Activated CD4-positive, alpha-beta T cell treated with anti-CD3 and anti-CD28 coated beads, Interleukin-2, amount 10 ng/mL, durations not matched to agents 7 days and 5 days (primary cell): ENCODE data around the gene SNX10. TPM values are rescaled to one million over a fixed set of nuclear protein-coding genes. Genes with fewer than 3 reads are reported as not detected.

Experiments used
- CTCF ChIA-PET: fragments of 350-600 bp; sonication (Branson Sonifier 250); formaldehyde crosslinking; loops from one replicate; lab custom pipeline; 2021; ENCODE audit warnings: antibody characterized with exemption; lab: Charles Lee
- POLR2A ChIA-PET: fragments of 350-600 bp; sonication (Branson Sonifier 250); formaldehyde crosslinking; loops from one replicate; lab custom pipeline; 2021; ENCODE audit warnings: antibody characterized with exemption; lab: Charles Lee
- DNase-seq: peaks from one replicate; pipeline ENCODE4 v3.0.0-alpha.2; 2020
- H3K27ac Mint-ChIP-seq: one replicate; pipeline ENCODE4 v1.8.0; 2021; ENCODE audit warnings: mild to moderate bottlenecking, moderate library complexity, mixed read lengths
- H3K27me3 Mint-ChIP-seq: one replicate; pipeline ENCODE4 v1.8.0; 2021; ENCODE audit warnings: mixed read lengths
- H3K36me3 Mint-ChIP-seq: one replicate; pipeline ENCODE4 v1.8.0; 2021; ENCODE audit warnings: low read depth, mixed read lengths
- H3K4me1 Mint-ChIP-seq: one replicate; pipeline ENCODE4 v1.8.0; 2021; ENCODE audit warnings: mixed read lengths
- H3K4me3 Mint-ChIP-seq: one replicate; pipeline ENCODE4 v1.8.0; 2021; ENCODE audit warnings: mild to moderate bottlenecking, moderate library complexity, mixed read lengths
- H3K9me3 Mint-ChIP-seq: one replicate; pipeline ENCODE4 v1.8.0; 2021; ENCODE audit warnings: mixed read lengths
- total RNA-seq, 2 experiments: library from RNA; stranded (reverse); gene quantifications; one replicate each; pipeline ENCODE4 v1.2.3, GENCODE V29; 2021

Gene SNX10
- total RNA-seq, 2 experiments from 2014 or later, result 28.1 to 28.9 TPM

DNA sequence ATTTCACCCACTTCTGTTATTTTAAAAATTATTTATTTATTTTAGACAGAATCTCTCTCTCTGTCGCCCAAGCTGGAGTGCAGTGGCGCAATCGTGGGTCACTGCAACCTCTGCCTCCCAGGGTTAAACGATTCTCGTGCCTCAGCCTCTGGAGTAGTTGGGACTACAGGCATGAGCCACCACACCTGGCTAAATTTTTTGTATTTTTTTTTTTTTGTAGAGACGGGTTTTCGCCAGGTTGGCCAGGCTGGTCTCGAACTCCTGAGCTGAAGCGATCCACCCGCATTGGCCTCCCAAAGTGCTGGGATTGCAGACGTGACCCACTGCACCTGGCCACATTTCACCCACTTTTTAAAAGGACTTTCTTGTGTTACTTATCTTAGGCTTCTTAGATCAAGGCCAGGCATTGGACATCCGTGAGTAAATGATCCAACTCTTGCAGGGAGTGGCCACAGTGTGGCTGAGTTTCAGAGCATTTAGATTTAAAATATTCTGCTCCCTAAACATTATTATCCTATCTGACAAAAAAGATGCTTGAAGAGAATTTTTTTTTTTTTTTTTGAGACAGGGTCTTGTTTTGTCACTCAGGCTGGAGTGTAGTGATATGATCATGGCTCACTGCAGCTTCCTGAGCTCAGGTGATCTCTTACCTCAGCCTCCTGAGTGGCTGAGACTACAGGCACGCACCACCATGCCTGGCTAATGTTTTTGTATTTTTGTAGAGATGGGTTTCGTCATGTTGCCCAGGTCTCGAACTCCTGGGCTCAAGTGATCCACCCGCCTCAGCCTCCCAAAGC is 14.4 kb downstream of the SNX10 start:
- H3K27me3 Mint-ChIP-seq, result no peaks in the 10 kb centered on the region
- H3K4me3 Mint-ChIP-seq, result no peak overlapping the region
- POLR2A ChIA-PET, result interaction anchor here (0.6 kb wide), 1 partner anchor 213 kb away, joined by 11 read pairs; no protein-coding TSS in a partner anchor
- no peaks in the 10 kb centered on the region for H3K9me3 Mint-ChIP-seq
- no peak overlapping the region for H3K27ac Mint-ChIP-seq
- peaks cover 22% of the 10 kb centered on the region for H3K4me1 Mint-ChIP-seq
- CTCF ChIA-PET, result interaction anchor here (1.1 kb wide), 1 partner anchor 214 kb away, joined by 4 read pairs; no protein-coding TSS in a partner anchor
- H3K36me3 Mint-ChIP-seq, result peaks cover 30% of the 10 kb centered on the region
- DNase-seq, result no peak

- CTCF ChIA-PET, result interaction anchor here (0.7 kb wide), 1 partner anchor 65 kb away, joined by 3 read pairs; no protein-coding TSS in a partner anchor
- no peak overlapping the region for H3K27ac Mint-ChIP-seq
- H3K4me3 Mint-ChIP-seq, result no peak overlapping the region
These were observed 15.1 kb downstream of the SNX10 start for GRCh38 chr7:26306790-26307189.

GRCh38 chr7:26307226-26307625 is 15.6 kb downstream of the SNX10 start:
- ChIA-PET POLR2A (no interaction called here), CTCF (interaction anchor here (0.7 to 0.8 kb wide), 2 partner anchors 65 to 108 kb away, joined by 3 read pairs; no protein-coding TSS in a partner anchor)
- H3K27me3 Mint-ChIP-seq, result no peaks in the 10 kb centered on the region

More at GRCh38 chr7:26306790-26307189, 15.1 kb downstream of the SNX10 start:
- POLR2A ChIA-PET, result no interaction called here
- Mint-ChIP-seq H3K36me3 (peaks cover 29% of the 10 kb centered on the region), H3K9me3 (no peaks in the 10 kb centered on the region), H3K27me3 (no peaks in the 10 kb centered on the region), H3K4me1 (peaks cover 22% of the 10 kb centered on the region)
- DNase-seq, result no peak

GRCh38 chr7:26307791-26308190 is 16.1 kb downstream of the SNX10 start:
- ChIA-PET POLR2A (no interaction called here), CTCF (interaction anchor here (0.7 to 0.8 kb wide), 2 partner anchors 64 to 108 kb away, joined by 3 read pairs; no protein-coding TSS in a partner anchor)
- Mint-ChIP-seq H3K4me1 (peaks cover 22% of the 10 kb centered on the region), H3K27me3 (no peaks in the 10 kb centered on the region), H3K36me3 (peaks cover 22% of the 10 kb centered on the region), H3K27ac (no peak overlapping the region), H3K4me3 (no peak overlapping the region), H3K9me3 (no peaks in the 10 kb centered on the region)
- DNase-seq, result no peak

More at GRCh38 chr7:26307226-26307625, 15.6 kb downstream of the SNX10 start:
- Mint-ChIP-seq H3K4me3 (no peak overlapping the region), H3K9me3 (no peaks in the 10 kb centered on the region), H3K36me3 (peaks cover 26% of the 10 kb centered on the region), H3K27ac (no peak overlapping the region), H3K4me1 (peaks cover 22% of the 10 kb centered on the region)
- DNase-seq, result no peak

GRCh38 chr7:26308551-26308950 is 16.9 kb downstream of the SNX10 start:
- H3K9me3 Mint-ChIP-seq, result no peaks in the 10 kb centered on the region
- DNase-seq, result no peak
- no peak overlapping the region for H3K27ac Mint-ChIP-seq
- ChIA-PET CTCF (interaction anchor here (1.2 kb wide), 1 partner anchor 8 kb away, joined by 4 read pairs; no protein-coding TSS in a partner anchor), POLR2A (no interaction called here)
- peaks cover 18% of the 10 kb centered on the region for H3K36me3 Mint-ChIP-seq
- no peak overlapping the region for H3K4me3 Mint-ChIP-seq
- H3K27me3 Mint-ChIP-seq, result no peaks in the 10 kb centered on the region
- peaks cover 22% of the 10 kb centered on the region for H3K4me1 Mint-ChIP-seq

- POLR2A ChIA-PET, result no interaction called here
- peaks cover 22% of the 10 kb centered on the region for H3K4me1 Mint-ChIP-seq
These were observed 17.4 kb downstream of the SNX10 start for GRCh38 chr7:26309089-26309488.

GRCh38 chr7:26311798-26312197 is 20.1 kb downstream of the SNX10 start:
- H3K27me3 Mint-ChIP-seq, result no peaks in the 10 kb centered on the region
- peaks cover 14% of the 10 kb centered on the region for H3K36me3 Mint-ChIP-seq
- no peak for DNase-seq
- POLR2A ChIA-PET, result no interaction called here
- H3K4me3 Mint-ChIP-seq, result no peak overlapping the region
- no peaks in the 10 kb centered on the region for H3K9me3 Mint-ChIP-seq
- no peak overlapping the region for H3K27ac Mint-ChIP-seq
- CTCF ChIA-PET, result interaction anchor here (1.0 kb wide), 1 partner anchor 11 kb away, joined by 4 read pairs; no protein-coding TSS in a partner anchor
- peaks cover 7% of the 10 kb centered on the region for H3K4me1 Mint-ChIP-seq

More at GRCh38 chr7:26309089-26309488, 17.4 kb downstream of the SNX10 start:
- no peak for DNase-seq
- H3K9me3 Mint-ChIP-seq, result no peaks in the 10 kb centered on the region
- H3K36me3 Mint-ChIP-seq, result peaks cover 18% of the 10 kb centered on the region
- CTCF ChIA-PET, result interaction anchor here (0.6 to 1.2 kb wide), 2 partner anchors 9 to 242 kb away, joined by 4 to 6 read pairs; no protein-coding TSS in a partner anchor
- H3K4me3 Mint-ChIP-seq, result no peak overlapping the region
- no peak overlapping the region for H3K27ac Mint-ChIP-seq
- no peaks in the 10 kb centered on the region for H3K27me3 Mint-ChIP-seq

- H3K27me3 Mint-ChIP-seq, result no peaks in the 10 kb centered on the region
- H3K36me3 Mint-ChIP-seq, result peaks cover 6% of the 10 kb centered on the region
- H3K4me1 Mint-ChIP-seq, result no peaks in the 10 kb centered on the region
- H3K27ac Mint-ChIP-seq, result no peak overlapping the region
- POLR2A ChIA-PET, result no interaction called here
- H3K4me3 Mint-ChIP-seq, result no peak overlapping the region
- no peaks in the 10 kb centered on the region for H3K9me3 Mint-ChIP-seq
- CTCF ChIA-PET, result no interaction called here
- no peak for DNase-seq
These were observed 25.5 kb downstream of the SNX10 start for GRCh38 chr7:26317211-26317610.

DNA sequence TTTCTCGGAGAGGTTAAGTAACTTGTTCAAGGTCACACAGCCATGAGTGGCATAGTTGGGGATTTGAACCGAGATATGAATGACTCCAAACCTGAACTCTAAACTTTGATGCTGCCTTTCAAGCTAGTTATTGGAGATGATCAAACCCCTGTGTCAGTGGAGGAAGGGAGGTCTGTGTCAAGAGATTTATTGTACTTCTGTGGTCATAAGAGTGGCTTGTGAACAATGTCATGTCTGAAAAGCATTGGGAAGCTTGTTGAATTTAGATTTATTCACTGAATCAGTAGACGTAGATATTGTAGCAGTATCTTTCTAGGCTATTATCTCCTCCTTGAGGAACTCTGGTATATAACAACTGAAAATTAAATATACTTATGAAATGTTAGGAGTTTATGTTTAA is 27.3 kb downstream of the SNX10 start:
- POLR2A ChIA-PET, result no interaction called here
- CTCF ChIA-PET, result interaction anchor here (1.2 kb wide), 1 partner anchor 25 kb away, joined by 3 read pairs; no protein-coding TSS in a partner anchor
- H3K4me3 Mint-ChIP-seq, result no peak overlapping the region

DNA sequence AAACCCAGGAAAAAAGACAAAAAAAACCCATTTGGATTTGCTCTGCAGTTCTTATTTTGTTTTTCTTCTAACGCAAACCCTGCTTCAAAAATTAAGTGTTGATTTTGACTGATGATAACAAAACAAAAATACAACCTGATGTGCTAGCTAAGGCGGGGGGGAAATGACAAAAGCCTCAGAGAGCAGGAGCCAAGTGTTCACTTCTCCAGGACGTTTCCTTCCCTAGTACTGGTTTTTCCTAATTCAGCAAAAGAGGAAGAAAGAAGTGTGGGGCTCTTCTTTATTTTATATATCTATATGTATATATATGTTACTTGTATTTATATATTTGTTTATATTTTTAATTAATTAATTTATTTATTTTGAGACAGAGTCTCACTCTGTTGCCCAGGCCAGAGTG is 28.0 kb downstream of the SNX10 start:
- Mint-ChIP-seq H3K4me1 (no peaks in the 10 kb centered on the region), H3K27ac (no peak overlapping the region), H3K9me3 (no peaks in the 10 kb centered on the region), H3K36me3 (peaks cover 9% of the 10 kb centered on the region), H3K4me3 (no peak overlapping the region), H3K27me3 (no peaks in the 10 kb centered on the region)
- CTCF ChIA-PET, result no interaction called here
- POLR2A ChIA-PET, result no interaction called here
- DNase-seq, result no peak

More for the DNA sequence above, 27.3 kb downstream of the SNX10 start:
- no peaks in the 10 kb centered on the region for H3K27me3 Mint-ChIP-seq
- no peak for DNase-seq
- H3K27ac Mint-ChIP-seq, result no peak overlapping the region
- no peaks in the 10 kb centered on the region for H3K9me3 Mint-ChIP-seq
- H3K36me3 Mint-ChIP-seq, result peaks cover 7% of the 10 kb centered on the region
- no peaks in the 10 kb centered on the region for H3K4me1 Mint-ChIP-seq

GRCh38 chr7:26320878-26321277 is 29.2 kb downstream of the SNX10 start:
- H3K36me3 Mint-ChIP-seq, result peaks cover 9% of the 10 kb centered on the region
- H3K4me3 Mint-ChIP-seq, result no peak overlapping the region
- DNase-seq, result no peak
- H3K9me3 Mint-ChIP-seq, result no peaks in the 10 kb centered on the region
- no peaks in the 10 kb centered on the region for H3K4me1 Mint-ChIP-seq
- no peaks in the 10 kb centered on the region for H3K27me3 Mint-ChIP-seq
- no peak overlapping the region for H3K27ac Mint-ChIP-seq
- ChIA-PET CTCF (interaction anchor here (1.3 kb wide), 1 partner anchor 28 kb away, joined by 3 read pairs; no protein-coding TSS in a partner anchor), POLR2A (no interaction called here)

DNA sequence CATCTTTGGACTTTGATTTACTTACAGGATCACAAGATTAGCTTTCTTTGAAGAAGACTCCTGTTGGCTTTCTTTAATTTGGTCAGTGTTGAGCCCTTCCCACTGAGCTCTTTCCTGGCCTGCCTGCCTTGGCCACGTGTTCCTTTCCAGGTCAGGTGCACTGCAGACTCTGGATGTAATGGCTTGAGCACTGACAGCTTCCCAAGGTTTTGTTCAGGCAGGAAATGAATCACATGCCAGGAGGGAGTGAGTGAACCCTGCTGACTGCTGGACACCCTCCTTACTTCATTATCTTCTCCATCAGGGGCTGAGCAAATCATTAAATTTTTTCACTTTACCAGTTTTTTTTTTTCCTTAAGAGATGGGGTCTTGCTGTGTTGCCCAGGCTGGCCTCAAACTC is 29.8 kb downstream of the SNX10 start:
- H3K4me3 Mint-ChIP-seq, result no peak overlapping the region
- no peak for DNase-seq
- H3K27ac Mint-ChIP-seq, result no peak overlapping the region
- H3K4me1 Mint-ChIP-seq, result no peaks in the 10 kb centered on the region
- CTCF ChIA-PET, result interaction anchor here (1.3 kb wide), 1 partner anchor 27 kb away, joined by 3 read pairs; no protein-coding TSS in a partner anchor
- POLR2A ChIA-PET, result no interaction called here
- no peaks in the 10 kb centered on the region for H3K9me3 Mint-ChIP-seq
- no peaks in the 10 kb centered on the region for H3K27me3 Mint-ChIP-seq
- peaks cover 9% of the 10 kb centered on the region for H3K36me3 Mint-ChIP-seq

- Mint-ChIP-seq H3K27ac (no peak overlapping the region), H3K36me3 (peaks cover 20% of the 10 kb centered on the region), H3K9me3 (no peaks in the 10 kb centered on the region), H3K4me3 (no peak overlapping the region), H3K27me3 (no peaks in the 10 kb centered on the region), H3K4me1 (peaks cover 9% of the 10 kb centered on the region)
- DNase-seq, result no peak
- CTCF ChIA-PET, result no interaction called here
- POLR2A ChIA-PET, result no interaction called here
These were observed 34.5 kb downstream of the SNX10 start for GRCh38 chr7:26326211-26326610.
